Breast epithelium (tissue), 3 donors: Measurements from ENCODE around the gene CLSTN3.

Experiments used
- CTCF ChIP-seq, 3 donors: fragments of 450-650 bp; IDR thresholded peaks; one replicate each; pipeline ENCODE4 v1.5.1; 2016 to 2017; ENCODE audit warnings: antibody characterized with exemption in 3 of 3, mild to moderate bottlenecking in 3 of 3, moderate library complexity in 3 of 3
- POLR2A ChIP-seq: fragments of 450-650 bp; IDR thresholded peaks from one replicate; pipeline ENCODE4 v1.6.1; 2016; ENCODE audit warnings: antibody characterized with exemption, mild to moderate bottlenecking, moderate library complexity
- POLR2AphosphoS5 ChIP-seq, 3 donors: sonication (generic); formaldehyde crosslinking; IDR thresholded peaks; one replicate each; pipeline ENCODE4 v1.6.1; 2017; ENCODE audit warnings: antibody characterized with exemption in 3 of 3

GRCh38 chr12:7155471-7156034, 25.4 kb downstream of the CLSTN3 start:
- TF ChIP-seq CTCF (IDR thresholded peaks at IDR 0.05) (no peak), POLR2A (no peak), POLR2AphosphoS5 (IDR thresholded peaks at IDR 0.05) (no peak)
